SK-N-SH (cell line): ENCODE measurements around the gene SLC9A4. TPM values are rescaled to one million over a fixed set of nuclear protein-coding genes. Genes with fewer than 3 reads are reported as not detected.

Experiments
- CTCF ChIA-PET: fragments of 300-600, 350-600 bp; formaldehyde crosslinking; extraction: SDS; loops from one replicate; lab custom pipeline; 2021; lab: Yijun Ruan, JAX
- POLR2A ChIA-PET: fragments of 350-600 bp; sonication (Branson Sonifier 250); formaldehyde crosslinking; extraction: SDS; loops from one replicate; lab custom pipeline; 2020; ENCODE audit warnings: antibody characterized with exemption, inconsistent platforms; lab: Yijun Ruan, JAX
- DNase-seq: peaks from one replicate; pipeline ENCODE4 v3.0.0; 2012
- H2AFZ ChIP-seq: fragments of 200-600 bp; sonication (generic); 2 replicates; pipeline ENCODE4 v1.8.1; 2016; ENCODE audit warnings: antibody characterized with exemption, mild to moderate bottlenecking, low read depth
- H3F3A ChIP-seq: fragments of 200-600 bp; sonication (generic); replicated peaks from 2 replicates; pipeline ENCODE3; 2016; ENCODE audit warnings: antibody characterized with exemption, mild to moderate bottlenecking; ENCODE audit not compliant: insufficient read depth
- H3K27ac ChIP-seq, 2 experiments: fragments of 200-500 bp in 1 of 2; fragments of 200-600 bp in 1 of 2; sonication (Bioruptor generic) in 1 of 2; sonication (generic), shearing (Covaris generic) in 1 of 2; 2 replicates each; pipeline versions ENCODE4 v1.5.1 to v1.6.1; 2014 to 2016; ENCODE audit warnings: low read depth in 2 of 2, inconsistent platforms in 1 of 2, low read length in 1 of 2, mild to moderate bottlenecking in 1 of 2, mixed read lengths in 1 of 2
- H3K27me3 ChIP-seq: fragments of 200-600 bp; sonication (generic), shearing (Covaris generic); 2 replicates; pipeline ENCODE4 v1.6.1; 2016; ENCODE audit warnings: mixed run types; ENCODE audit not compliant: insufficient read depth
- H3K36me3 ChIP-seq, 2 experiments: fragments of 200-500 bp in 1 of 2; fragments of 200-600 bp in 1 of 2; sonication (Bioruptor generic) in 1 of 2; sonication (generic) in 1 of 2; replicated peaks in 1 of 2; 2 replicates each; pipeline versions ENCODE3 to v1.5.1; 2014 to 2016; ENCODE audit warnings: low read length in 1 of 2, mild to moderate bottlenecking in 1 of 2; ENCODE audit not compliant: insufficient read depth in 2 of 2, control insufficient read depth in 1 of 2
- H3K4me1 ChIP-seq, 2 experiments: fragments of 200-500 bp in 1 of 2; fragments of 200-600 bp in 1 of 2; sonication (Bioruptor generic) in 1 of 2; sonication (generic), shearing (Covaris generic) in 1 of 2; 2 replicates each; pipeline versions ENCODE4 v1.5.1 to v1.6.1; 2014 to 2016; ENCODE audit warnings: low read depth in 1 of 2, low read length in 1 of 2, mixed run types in 1 of 2; ENCODE audit not compliant: insufficient read depth in 2 of 2, control insufficient read depth in 1 of 2
- H3K4me2 ChIP-seq: fragments of 200-600 bp; sonication (generic), shearing (Covaris generic); 2 replicates; pipeline ENCODE4 v1.6.1; 2017; ENCODE audit warnings: mixed run types
- H3K4me3 ChIP-seq, 2 experiments: fragments of 200-500 bp in 1 of 2; fragments of 200-600 bp in 1 of 2; sonication (Bioruptor generic) in 1 of 2; sonication (generic), shearing (Covaris generic) in 1 of 2; 2 replicates each; pipeline versions ENCODE4 v1.5.1 to v1.8.1; 2014 to 2016; ENCODE audit warnings: low read depth in 2 of 2, inconsistent platforms in 1 of 2, low read length in 1 of 2, mild to moderate bottlenecking in 1 of 2, mixed read lengths in 1 of 2, moderate library complexity in 1 of 2
- H3K79me2 ChIP-seq: fragments of 200-600 bp; sonication (generic); 2 replicates; pipeline ENCODE4 v1.8.1; 2017; ENCODE audit warnings: mild to moderate bottlenecking; ENCODE audit not compliant: insufficient read depth
- H3K9ac ChIP-seq: fragments of 200-600 bp; sonication (generic); 2 replicates; pipeline ENCODE4 v1.6.1; 2017; ENCODE audit warnings: mixed run types
- H3K9me2 ChIP-seq: fragments of 200-600 bp; sonication (generic); 2 replicates; pipeline ENCODE4 v1.6.1; 2017; ENCODE audit warnings: mixed run types
- H3K9me3 ChIP-seq: fragments of 200-600 bp; sonication (generic); 2 replicates; pipeline ENCODE4 v1.6.1; 2017; ENCODE audit warnings: mixed run types, mild to moderate bottlenecking, moderate library complexity
- H4K20me1 ChIP-seq: fragments of 200-600 bp; sonication (generic); 2 replicates; pipeline ENCODE4 v1.6.1; 2017; ENCODE audit warnings: mild to moderate bottlenecking, mixed run types; ENCODE audit not compliant: insufficient read depth
- EZH2phosphoT487 ChIP-seq: fragments of 200-600 bp; sonication (generic); IDR thresholded peaks from 2 replicates; pipeline ENCODE4 v1.6.1; 2017; ENCODE audit warnings: low read depth, mixed run types, mild to moderate bottlenecking, antibody characterized with exemption, moderate library complexity, borderline replicate concordance
- GATA2 ChIP-seq: sonication (generic); formaldehyde crosslinking; IDR thresholded peaks from 2 replicates; pipeline ENCODE4 v1.5.0; 2020; ENCODE audit warnings: mild to moderate bottlenecking, missing genetic modification reagents
- MXI1 ChIP-seq: IDR thresholded peaks from 2 replicates; pipeline ENCODE4 v1.6.1; 2012; ENCODE audit warnings: mild to moderate bottlenecking, low read depth, low read length, improper control_type of control experiment
- SMC3 ChIP-seq: IDR thresholded peaks from 2 replicates; pipeline ENCODE4 v1.6.1; 2012; ENCODE audit warnings: low read depth, low read length, improper control_type of control experiment
- TAF1 ChIP-seq: IDR thresholded peaks from 2 replicates; pipeline ENCODE4 v1.6.1; 2012; ENCODE audit warnings: low read depth, mild to moderate bottlenecking, low read length, moderate library complexity, borderline replicate concordance
- TEAD4 ChIP-seq: IDR thresholded peaks from 2 replicates; pipeline ENCODE4 v1.4.0; 2012; ENCODE audit warnings: mild to moderate bottlenecking, borderline replicate concordance; ENCODE audit not compliant: insufficient read depth
- USF1 ChIP-seq: IDR thresholded peaks from 2 replicates; pipeline ENCODE4 v1.4.0; 2012; ENCODE audit warnings: low read depth, borderline replicate concordance
- YY1 ChIP-seq: IDR thresholded peaks from 2 replicates; pipeline ENCODE4 v1.4.0; 2012; ENCODE audit warnings: low read depth, mild to moderate bottlenecking
- WGBS: methylation state at CpG from one replicate; pipeline ENCODE4 v1.1.6; 2017; ENCODE audit warnings: low lambda C conversion rate; 5-methylcytosine and 5-hydroxymethylcytosine counted together
- polyA plus RNA-seq, 3 experiments: library from polyadenylated mRNA; depleted of rRNA; stranded (reverse); fragments of >200 nt; gene quantifications; 2 replicates each; pipeline ENCODE4 v1.2.3, GENCODE V29; 2012
- TF ChIP-seq, protein P1 (sequence below): IDR thresholded peaks from 2 replicates; pipeline ENCODE4 v1.4.0; 2012; ENCODE audit warnings: low read depth, borderline replicate concordance

The SLC9A4 gene
- polyA plus RNA-seq, 1 of the 3 experiments (the other 2 are of a cell fraction): 0.07 TPM

DNA sequence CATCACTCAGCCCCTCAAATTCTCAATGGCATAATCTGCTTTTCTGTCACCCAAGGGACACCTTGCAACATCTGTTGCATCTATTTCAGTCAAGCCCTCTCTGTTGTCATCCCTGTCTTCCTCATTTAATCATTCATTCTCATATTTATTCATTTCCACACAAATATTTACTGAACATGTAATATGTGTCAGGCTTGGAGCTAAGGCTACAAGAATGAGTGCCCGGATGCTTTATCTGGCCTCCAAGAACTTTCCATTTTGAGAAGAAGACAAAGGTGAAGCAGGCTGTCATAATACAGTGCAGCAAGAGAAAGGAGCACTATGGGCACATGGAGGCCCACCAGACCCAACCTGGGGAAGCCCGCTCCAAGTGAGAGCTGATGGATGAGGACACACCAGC lies 34.4 kb upstream of the SLC9A4 start:
- H3K9me3 ChIP-seq: no peaks in the 10 kb centered on the region
- H4K20me1 ChIP-seq: no peaks in the 10 kb centered on the region
- TF ChIP-seq MXI1 (no peak), EZH2phosphoT487 (no peak)
- TF ChIP-seq, all 33 proteins: peak for 0
- H3K36me3 ChIP-seq: no peaks in the 10 kb centered on the region
- no peak overlapping the region for H3K4me2 ChIP-seq
- H3K79me2 ChIP-seq: no peaks in the 10 kb centered on the region
- H3K27me3 ChIP-seq: peaks cover 24% of the 10 kb centered on the region
- no peak overlapping the region for H3K4me3 ChIP-seq
- H3F3A ChIP-seq: no peaks in the 10 kb centered on the region
- H2AFZ ChIP-seq: no peak overlapping the region
- no peak overlapping the region for H3K27ac ChIP-seq
- ChIA-PET POLR2A (no interaction called here), CTCF (interaction anchor here (1.1 kb wide), 1 partner anchor 11 kb away, joined by 3 read pairs; no protein-coding TSS in a partner anchor)
- 15% methylated on average over 2 of the region's 2 CpGs for WGBS
- DNase-seq: no peak
- no peaks in the 10 kb centered on the region for H3K9me2 ChIP-seq
- H3K9ac ChIP-seq: no peak overlapping the region
- no peaks in the 10 kb centered on the region for H3K4me1 ChIP-seq

GRCh38 chr2:102439065-102439695 lies 33.8 kb upstream of the SLC9A4 start:
- Histone ChIP-seq H3K4me2 (no peak overlapping the region), H3K79me2 (no peaks in the 10 kb centered on the region), H4K20me1 (no peaks in the 10 kb centered on the region), H2AFZ (no peak overlapping the region), H3K36me3 (no peaks in the 10 kb centered on the region), H3F3A (no peaks in the 10 kb centered on the region), H3K27me3 (peaks cover 24% of the 10 kb centered on the region), H3K4me3 (no peak overlapping the region), H3K9ac (no peak overlapping the region), H3K4me1 (no peaks in the 10 kb centered on the region), H3K9me2 (no peaks in the 10 kb centered on the region), H3K9me3 (no peaks in the 10 kb centered on the region)
- 4% methylated on average over 6 of the region's 6 CpGs for WGBS
- CTCF ChIA-PET: interaction anchor here (1.1 kb wide), 1 partner anchor 10 kb away, joined by 3 read pairs; no protein-coding TSS in a partner anchor
- POLR2A ChIA-PET: no interaction called here
- no peak for DNase-seq
- TF ChIP-seq YY1 (no peak), TAF1 (no peak), USF1 (no peak), SMC3 (no peak), GATA2 (no peak), TEAD4 (no peak), EZH2phosphoT487 (no peak)
- TF ChIP-seq, protein P1, sequence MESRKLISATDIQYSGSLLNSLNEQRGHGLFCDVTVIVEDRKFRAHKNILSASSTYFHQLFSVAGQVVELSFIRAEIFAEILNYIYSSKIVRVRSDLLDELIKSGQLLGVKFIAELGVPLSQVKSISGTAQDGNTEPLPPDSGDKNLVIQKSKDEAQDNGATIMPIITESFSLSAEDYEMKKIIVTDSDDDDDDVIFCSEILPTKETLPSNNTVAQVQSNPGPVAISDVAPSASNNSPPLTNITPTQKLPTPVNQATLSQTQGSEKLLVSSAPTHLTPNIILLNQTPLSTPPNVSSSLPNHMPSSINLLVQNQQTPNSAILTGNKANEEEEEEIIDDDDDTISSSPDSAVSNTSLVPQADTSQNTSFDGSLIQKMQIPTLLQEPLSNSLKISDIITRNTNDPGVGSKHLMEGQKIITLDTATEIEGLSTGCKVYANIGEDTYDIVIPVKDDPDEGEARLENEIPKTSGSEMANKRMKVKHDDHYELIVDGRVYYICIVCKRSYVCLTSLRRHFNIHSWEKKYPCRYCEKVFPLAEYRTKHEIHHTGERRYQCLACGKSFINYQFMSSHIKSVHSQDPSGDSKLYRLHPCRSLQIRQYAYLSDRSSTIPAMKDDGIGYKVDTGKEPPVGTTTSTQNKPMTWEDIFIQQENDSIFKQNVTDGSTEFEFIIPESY: no peak
- TF ChIP-seq, all 33 proteins: peak for 0
- no peak overlapping the region for H3K27ac ChIP-seq
